K562 (cell line): ENCODE measurements around the gene TSPYL6. TPM values are rescaled to one million over a fixed set of nuclear protein-coding genes. Genes with fewer than 3 reads are reported as not detected.
A peak's percentile ranks its signal among the peaks of the same experiment; 100 is the strongest.

Source experiments
- ATF2 ChIP-seq: sonication (generic); formaldehyde crosslinking; IDR thresholded peaks from 2 replicates; pipeline ENCODE4 v1.8.1; 2022; ENCODE audit warnings: missing genetic modification reagents
- BCOR ChIP-seq: fragments of 450-650 bp; IDR thresholded peaks from 2 replicates; pipeline ENCODE4 v1.6.1; 2016
- BHLHE40 ChIP-seq: IDR thresholded peaks from 2 replicates; pipeline ENCODE4 v1.6.1; 2011; ENCODE audit warnings: low read length, improper control_type of control experiment
- CHD2 ChIP-seq: IDR thresholded peaks from 2 replicates; pipeline ENCODE4 v1.6.1; 2011; ENCODE audit warnings: low read depth, low read length
- CXXC5 ChIP-seq: fragments of 250-450 bp; sonication (Bioruptor Pico); IDR thresholded peaks from 2 replicates; pipeline ENCODE4 v1.8.0; 2022; ENCODE audit warnings: inconsistent platforms, mild to moderate bottlenecking, moderate library complexity
- HDAC8 ChIP-seq: fragments of 450-650 bp; IDR thresholded peaks from 2 replicates; pipeline ENCODE4 v1.6.1; 2016; ENCODE audit warnings: mild to moderate bottlenecking, missing genetic modification characterization, moderate library complexity, missing compliant biosample characterization
- MAFF ChIP-seq: IDR thresholded peaks from 2 replicates; pipeline ENCODE4 v1.6.1; 2012; ENCODE audit warnings: low read length, improper control_type of control experiment
- MCM7 ChIP-seq, 2 experiments: fragments of 450-650 bp; IDR thresholded peaks; 2 replicates each; pipeline ENCODE4 v1.6.1; 2016 to 2018
- MLX ChIP-seq, 2 experiments: fragments of 450-650 bp in 1 of 2; sonication (generic) in 1 of 2; formaldehyde crosslinking; conservative IDR thresholded peaks; 2 replicates each; pipeline versions ENCODE4 v1.4.0 to v1.8.1; 2020 to 2022; ENCODE audit warnings: mild to moderate bottlenecking in 1 of 2, missing genetic modification reagents in 1 of 2
- POU5F1 ChIP-seq: fragments of 150-350 bp; IDR thresholded peaks from 2 replicates; pipeline ENCODE4 v1.6.1; 2014; ENCODE audit warnings: borderline replicate concordance, low read length, low read depth, mild to moderate bottlenecking; ENCODE audit not compliant: partially characterized antibody
- SIN3A ChIP-seq, 2 experiments: fragments of 150-350 bp in 1 of 2; IDR thresholded peaks; 2 replicates each; pipeline ENCODE4 v1.6.1; 2011 to 2016; ENCODE audit warnings: borderline replicate concordance in 2 of 2, low read depth in 2 of 2, low read length in 2 of 2, mild to moderate bottlenecking in 2 of 2, moderate library complexity in 2 of 2; ENCODE audit not compliant: control insufficient read depth in 1 of 2
- SMARCC2 ChIP-seq: fragments of 450-650 bp; IDR thresholded peaks from 2 replicates; pipeline ENCODE4 v1.6.1; 2017; ENCODE audit warnings: antibody characterized with exemption, moderate library complexity, mild to moderate bottlenecking, low read depth
- SNRNP70 ChIP-seq: fragments of 200-400 bp; formaldehyde crosslinking; optimal IDR thresholded peaks from 2 replicates; pipeline ENCODE3; 2017; ENCODE audit warnings: low read depth, low read length
- SUPT5H ChIP-seq: fragments of 450-650 bp; IDR thresholded peaks from 2 replicates; pipeline ENCODE4 v1.6.1; 2016
- TEAD4 ChIP-seq, 2 experiments: sonication (generic) in 1 of 2; formaldehyde crosslinking in 1 of 2; IDR thresholded peaks; 2 replicates each; pipeline versions ENCODE4 v1.6.1 to v1.8.0; 2012 to 2022; ENCODE audit warnings: borderline replicate concordance in 1 of 2, inconsistent platforms in 1 of 2, low read length in 1 of 2, mild to moderate bottlenecking in 1 of 2, missing genetic modification reagents in 1 of 2
- TSC22D4 ChIP-seq: fragments of 450-650 bp; IDR thresholded peaks from 2 replicates; pipeline ENCODE4 v1.6.1; 2016; ENCODE audit warnings: missing genetic modification characterization, missing biosample characterization, control low read depth
- ZNF589 ChIP-seq: fragments of 200-800 bp; sonication (Bioruptor generic); IDR thresholded peaks from 2 replicates; pipeline ENCODE4 v1.6.1; 2016; ENCODE audit warnings: low read depth, missing genetic modification characterization, missing compliant biosample characterization
- polyA plus RNA-seq, 8 experiments: library from polyadenylated mRNA; depleted of rRNA in 4 of 8; stranded (reverse) in 5 of 8; unstranded in 3 of 8; fragments of >200 nt; fragmentation: Nextera tagmentation in 2 of 8; fragmentation: Illumina TruSeq in 1 of 8; extraction: Ambion mirVana in 2 of 8; extraction: Trizol in 1 of 8; gene quantifications; 2 replicates each; pipeline versions ENCODE4 v1.2.1 to v1.2.3, GENCODE V29; 2011 to 2014; ENCODE audit warnings: inconsistent platforms in 1 of 8, missing spikeins in 1 of 8
- total RNA-seq, 7 experiments: library from RNA; depleted of rRNA in 6 of 7; stranded (reverse); fragments of >200 nt in 6 of 7; fragmentation: Illumina TruSeq in 2 of 7; extraction: Trizol in 2 of 7; gene quantifications; 2 replicates each; pipeline versions ENCODE4 v1.2.1 to v1.2.3, GENCODE V29; 2011 to 2021; ENCODE audit warnings: low replicate concordance in 1 of 7
- TF ChIP-seq, protein P1 (sequence below): IDR thresholded peaks from 3 replicates; pipeline ENCODE4 v1.6.1; 2011; ENCODE audit warnings: borderline replicate concordance, mild to moderate bottlenecking, moderate library complexity; ENCODE audit not compliant: insufficient read length; ENCODE audit errors: extremely low read depth
- TF ChIP-seq, protein P2 (sequence below): fragments of 450-650 bp; formaldehyde crosslinking; IDR thresholded peaks from 2 replicates; pipeline ENCODE4 v1.4.0; 2020; ENCODE audit warnings: mild to moderate bottlenecking, mixed read lengths
- TF ChIP-seq, protein P3 (sequence below): fragments of 450-650 bp; formaldehyde crosslinking; IDR thresholded peaks from 2 replicates; pipeline ENCODE4 v1.4.0; 2022; ENCODE audit warnings: missing genetic modification characterization

The TSPYL6 gene
- total and polyA plus RNA-seq, 9 of the 15 experiments (the other 6 are each of a cell fraction or from before 2014, with no cell fraction given) = 1.5 to 10.1 (median 7.6) TPM

- TF ChIP-seq, protein P1, sequence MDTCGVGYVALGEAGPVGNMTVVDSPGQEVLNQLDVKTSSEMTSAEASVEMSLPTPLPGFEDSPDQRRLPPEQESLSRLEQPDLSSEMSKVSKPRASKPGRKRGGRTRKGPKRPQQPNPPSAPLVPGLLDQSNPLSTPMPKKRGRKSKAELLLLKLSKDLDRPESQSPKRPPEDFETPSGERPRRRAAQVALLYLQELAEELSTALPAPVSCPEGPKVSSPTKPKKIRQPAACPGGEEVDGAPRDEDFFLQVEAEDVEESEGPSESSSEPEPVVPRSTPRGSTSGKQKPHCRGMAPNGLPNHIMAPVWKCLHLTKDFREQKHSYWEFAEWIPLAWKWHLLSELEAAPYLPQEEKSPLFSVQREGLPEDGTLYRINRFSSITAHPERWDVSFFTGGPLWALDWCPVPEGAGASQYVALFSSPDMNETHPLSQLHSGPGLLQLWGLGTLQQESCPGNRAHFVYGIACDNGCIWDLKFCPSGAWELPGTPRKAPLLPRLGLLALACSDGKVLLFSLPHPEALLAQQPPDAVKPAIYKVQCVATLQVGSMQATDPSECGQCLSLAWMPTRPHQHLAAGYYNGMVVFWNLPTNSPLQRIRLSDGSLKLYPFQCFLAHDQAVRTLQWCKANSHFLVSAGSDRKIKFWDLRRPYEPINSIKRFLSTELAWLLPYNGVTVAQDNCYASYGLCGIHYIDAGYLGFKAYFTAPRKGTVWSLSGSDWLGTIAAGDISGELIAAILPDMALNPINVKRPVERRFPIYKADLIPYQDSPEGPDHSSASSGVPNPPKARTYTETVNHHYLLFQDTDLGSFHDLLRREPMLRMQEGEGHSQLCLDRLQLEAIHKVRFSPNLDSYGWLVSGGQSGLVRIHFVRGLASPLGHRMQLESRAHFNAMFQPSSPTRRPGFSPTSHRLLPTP = no peak
- TF ChIP-seq BCOR = no peak
- 0 out of 2 replicates have a peak, but pooled peaks have one; percentile 17 for TF ChIP-seq CXXC5 (CRISPR knock-in tag)
- no peak for TF ChIP-seq ATF2 (CRISPR knock-in tag)
- no peak for TF ChIP-seq MLX (CRISPR knock-in tag; conservative IDR thresholded peaks at IDR 0.05)
- peak in 1 of 2 experiments; percentile 76; a peak in 2 of 4 replicates for TF ChIP-seq SIN3A (IDR thresholded peaks at IDR 0.05; ENCODE audit: borderline replicate concordance in 2 of 2, control insufficient read depth in 1 of 2, low read depth in 2 of 2, low read length in 2 of 2)
- peak; percentile 71 for TF ChIP-seq SUPT5H
- no peak for TF ChIP-seq POU5F1
- TF ChIP-seq HDAC8 (tag) = no peak
- TF ChIP-seq, protein P2, sequence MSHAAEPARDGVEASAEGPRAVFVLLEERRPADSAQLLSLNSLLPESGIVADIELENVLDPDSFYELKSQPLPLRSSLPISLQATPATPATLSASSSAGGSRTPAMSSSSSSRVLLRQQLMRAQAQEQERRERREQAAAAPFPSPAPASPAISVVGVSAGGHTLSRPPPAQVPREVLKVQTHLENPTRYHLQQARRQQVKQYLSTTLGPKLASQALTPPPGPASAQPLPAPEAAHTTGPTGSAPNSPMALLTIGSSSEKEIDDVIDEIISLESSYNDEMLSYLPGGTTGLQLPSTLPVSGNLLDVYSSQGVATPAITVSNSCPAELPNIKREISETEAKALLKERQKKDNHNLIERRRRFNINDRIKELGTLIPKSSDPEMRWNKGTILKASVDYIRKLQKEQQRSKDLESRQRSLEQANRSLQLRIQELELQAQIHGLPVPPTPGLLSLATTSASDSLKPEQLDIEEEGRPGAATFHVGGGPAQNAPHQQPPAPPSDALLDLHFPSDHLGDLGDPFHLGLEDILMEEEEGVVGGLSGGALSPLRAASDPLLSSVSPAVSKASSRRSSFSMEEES (CRISPR knock-in tag) = no peak
- no peak for TF ChIP-seq SNRNP70
- TF ChIP-seq MAFF = peak; percentile 70
- TF ChIP-seq, protein P3, sequence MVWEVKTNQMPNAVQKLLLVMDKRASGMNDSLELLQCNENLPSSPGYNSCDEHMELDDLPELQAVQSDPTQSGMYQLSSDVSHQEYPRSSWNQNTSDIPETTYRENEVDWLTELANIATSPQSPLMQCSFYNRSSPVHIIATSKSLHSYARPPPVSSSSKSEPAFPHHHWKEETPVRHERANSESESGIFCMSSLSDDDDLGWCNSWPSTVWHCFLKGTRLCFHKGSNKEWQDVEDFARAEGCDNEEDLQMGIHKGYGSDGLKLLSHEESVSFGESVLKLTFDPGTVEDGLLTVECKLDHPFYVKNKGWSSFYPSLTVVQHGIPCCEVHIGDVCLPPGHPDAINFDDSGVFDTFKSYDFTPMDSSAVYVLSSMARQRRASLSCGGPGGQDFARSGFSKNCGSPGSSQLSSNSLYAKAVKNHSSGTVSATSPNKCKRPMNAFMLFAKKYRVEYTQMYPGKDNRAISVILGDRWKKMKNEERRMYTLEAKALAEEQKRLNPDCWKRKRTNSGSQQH = no peak
- TF ChIP-seq TSC22D4 = no peak
- no peak for TF ChIP-seq ZNF589 (CRISPR knock-in tag)
- TF ChIP-seq MCM7 (IDR thresholded peaks at IDR 0.05) = no peak
- TF ChIP-seq TEAD4 (IDR thresholded peaks at IDR 0.05; ENCODE audit: low read length) = 0 out of 2 replicates have a peak, but pooled peaks have one; percentile 31
- TF ChIP-seq TEAD4 (CRISPR knock-in tag; IDR thresholded peaks at IDR 0.05; ENCODE audit: borderline replicate concordance) = no peak
- TF ChIP-seq CHD2 = peak; percentile 99
- no peak for TF ChIP-seq BHLHE40
- TF ChIP-seq SMARCC2 = no peak
These were observed at the start of gene TSPYL6 (continued) for GRCh38 chr2:54256091-54256694.
